Ishikawa (cell line): ENCODE data around the gene ATF1.

Source experiments
- CEBPB ChIP-seq: IDR thresholded peaks from 2 replicates; pipeline ENCODE4 v1.6.1; 2012
- CREB1 ChIP-seq: IDR thresholded peaks from 2 replicates; pipeline ENCODE4 v1.6.1; 2012; ENCODE audit warnings: low read depth
- EGR1 ChIP-seq: IDR thresholded peaks from 2 replicates; pipeline ENCODE4 v1.6.1; 2012
- EP300 ChIP-seq: IDR thresholded peaks from 2 replicates; pipeline ENCODE4 v1.6.1; 2012; ENCODE audit warnings: borderline replicate concordance
- FOXM1 ChIP-seq: IDR thresholded peaks from 2 replicates; pipeline ENCODE4 v1.6.1; 2012; ENCODE audit warnings: low read depth, borderline replicate concordance
- MAX ChIP-seq: IDR thresholded peaks from 2 replicates; pipeline ENCODE4 v1.6.1; 2012
- NFIC ChIP-seq: IDR thresholded peaks from 2 replicates; pipeline ENCODE4 v1.6.1; 2012
- RAD21 ChIP-seq: IDR thresholded peaks from 2 replicates; pipeline ENCODE4 v1.6.1; 2012; ENCODE audit warnings: low read depth
- REST ChIP-seq: IDR thresholded peaks from 2 replicates; pipeline ENCODE4 v1.6.1; 2012; ENCODE audit warnings: low read depth, mild to moderate bottlenecking
- TAF1 ChIP-seq: IDR thresholded peaks from 2 replicates; pipeline ENCODE4 v1.6.1; 2012; ENCODE audit warnings: low read depth, mild to moderate bottlenecking
- TCF12 ChIP-seq: IDR thresholded peaks from 2 replicates; pipeline ENCODE4 v1.6.1; 2012; ENCODE audit warnings: low read depth
- TEAD4 ChIP-seq: IDR thresholded peaks from 2 replicates; pipeline ENCODE4 v1.6.1; 2012
- USF1 ChIP-seq: IDR thresholded peaks from 2 replicates; pipeline ENCODE4 v1.6.1; 2012
- YY1 ChIP-seq: IDR thresholded peaks from 2 replicates; pipeline ENCODE4 v1.6.1; 2012; ENCODE audit warnings: low read depth
- ZBTB7A ChIP-seq: IDR thresholded peaks from 2 replicates; pipeline ENCODE4 v1.6.1; 2012; ENCODE audit warnings: low read depth

ATF1 gene

GRCh38 chr12:50778663-50779590 lies 15.0 kb downstream of the ATF1 start:
- TF ChIP-seq ZBTB7A (no peak), EGR1 (no peak), REST (no peak), CREB1 (no peak), TCF12 (no peak), NFIC (no peak), TAF1 (no peak), CEBPB (no peak), MAX (no peak), USF1 (no peak), YY1 (no peak), FOXM1 (no peak), RAD21 (no peak), TEAD4 (no peak), EP300 (no peak)

GRCh38 chr12:50780013-50780412 lies 16.1 kb downstream of the ATF1 start:
- TF ChIP-seq MAX (no peak), FOXM1 (no peak), TEAD4 (no peak), NFIC (no peak), REST (no peak), YY1 (no peak), CEBPB (no peak), EP300 (no peak), TCF12 (no peak), EGR1 (no peak), TAF1 (no peak), USF1 (no peak), RAD21 (no peak), CREB1 (no peak), ZBTB7A (no peak)

- TF ChIP-seq TEAD4: no peak
- no peak for TF ChIP-seq CEBPB
- TF ChIP-seq FOXM1: no peak
Observed at GRCh38 chr12:50784501-50784900, 20.6 kb downstream of the ATF1 start.

GRCh38 chr12:50785406-50786001 lies 21.6 kb downstream of the ATF1 start:
- no peak for TF ChIP-seq ZBTB7A

GRCh38 chr12:50786498-50787231 lies 22.8 kb downstream of the ATF1 start:
- TF ChIP-seq CREB1: no peak
- no peak for TF ChIP-seq FOXM1
- no peak for TF ChIP-seq ZBTB7A
- peak; percentile 52; the same call in 1 of the 2 replicates for TF ChIP-seq EP300
- TF ChIP-seq MAX: no peak
- no peak for TF ChIP-seq YY1
- TF ChIP-seq EGR1: no peak
- no peak for TF ChIP-seq NFIC
- TF ChIP-seq RAD21: peak; percentile 15; the same call in 1 of the 2 replicates
- peak; percentile 61 for TF ChIP-seq CEBPB
- peak; percentile 69 for TF ChIP-seq TCF12
- no peak for TF ChIP-seq TAF1
- TF ChIP-seq TEAD4: peak; percentile 93
- TF ChIP-seq USF1: no peak
- TF ChIP-seq REST: no peak
